ENCODE measurements around the gene JSRP1. TPM values are rescaled to one million over a fixed set of nuclear protein-coding genes. Genes with fewer than 3 reads are reported as not detected.

Gene JSRP1
- total and polyA plus RNA-seq, 2 experiments from 2014 or later = 2.4 to 3.1 TPM

GRCh38 chr19:2221250-2221831, 34.9 kb downstream of the JSRP1 start:
- H3K36me3 Mint-ChIP-seq (ENCODE audit: low read depth) = peaks cover 42% of the 10 kb centered on the region
- no peak overlapping the region; the same call in 1 of the 2 replicates for H3K27ac Mint-ChIP-seq
- Histone ChIP-seq H3K4me3 (no peak overlapping the region), H3K4me2 (no peak overlapping the region), H3K27me3 (ENCODE audit: insufficient read depth) (no peaks in the 10 kb centered on the region), H3F3A (replicated peaks; ENCODE audit: low read depth) (0 out of 2 replicates have a peak, but pooled peaks cover 4% of the 10 kb centered on the region), H3K9me2 (ENCODE audit: insufficient read depth) (no peaks in the 10 kb centered on the region), H3K4me1 (ENCODE audit: insufficient read depth) (no peaks in the 10 kb centered on the region), H4K20me1 (replicated peaks; ENCODE audit: insufficient read depth) (0 out of 2 replicates have a peak, but pooled peaks cover 3% of the 10 kb centered on the region), H2AFZ (no peak overlapping the region), H3K79me2 (replicated peaks; ENCODE audit: insufficient read depth) (no peaks in the 10 kb centered on the region), H3K36me3 (ENCODE audit: insufficient read depth) (peaks cover 3% of the 10 kb centered on the region; the same call in 1 of the 2 replicates), H3K27ac (ENCODE audit: low read depth) (0 out of 2 replicates have a peak overlapping the region, but pooled peaks have one; percentile 39)
- TF ChIP-seq ZNF114 (CRISPR knock-in tag; IDR thresholded peaks at IDR 0.05) = no peak
- TF ChIP-seq NANOG (IDR thresholded peaks at IDR 0.05; ENCODE audit: borderline replicate concordance) = no peak
- TF ChIP-seq ETS1 (IDR thresholded peaks at IDR 0.05) = no peak
- no peak for TF ChIP-seq CREB1 (CRISPR knock-in tag; IDR thresholded peaks at IDR 0.05; ENCODE audit: low read depth)
- no peak for TF ChIP-seq ZNF462 (CRISPR knock-in tag; IDR thresholded peaks at IDR 0.05)
- no peak for TF ChIP-seq STAT1 (IDR thresholded peaks at IDR 0.05; ENCODE audit: unreplicated experiment)
- TF ChIP-seq JUNB (IDR thresholded peaks at IDR 0.05; ENCODE audit: unreplicated experiment) = no peak
- no peak for TF ChIP-seq POLR2AphosphoS5 (IDR thresholded peaks at IDR 0.05; ENCODE audit: low read depth)
- no peak for TF ChIP-seq CTCF (conservative IDR thresholded peaks at IDR 0.05; ENCODE audit: low read depth in 2 of 2)
- no peak for TF ChIP-seq EZH2 (IDR thresholded peaks at IDR 0.05; ENCODE audit: low read depth, unreplicated experiment)
- TF ChIP-seq EZH2phosphoT487 (IDR thresholded peaks at IDR 0.05; ENCODE audit: unreplicated experiment) = no peak
- TF ChIP-seq REST (IDR thresholded peaks at IDR 0.05; ENCODE audit: unreplicated experiment) = no peak
- TF ChIP-seq ZNF331 (CRISPR knock-in tag; IDR thresholded peaks at IDR 0.05; ENCODE audit: low read depth) = no peak
- DNase-seq (ENCODE audit: low spot score) = no peak
- H3K4me1 Mint-ChIP-seq = no peaks in the 10 kb centered on the region
- ATAC-seq = peak; percentile 16; the same call in 2 of the 3 replicates
- no peak overlapping the region for H3K4me3 Mint-ChIP-seq
- peaks cover 11% of the 10 kb centered on the region for H3K27me3 Mint-ChIP-seq (ENCODE audit: insufficient read depth, low read depth, poor library complexity)
- no peaks in the 10 kb centered on the region for H3K9me3 Mint-ChIP-seq

Data from GM23338 (cell line).